ENCODE results near the gene ZNF428.

ZNF428 gene

DNA sequence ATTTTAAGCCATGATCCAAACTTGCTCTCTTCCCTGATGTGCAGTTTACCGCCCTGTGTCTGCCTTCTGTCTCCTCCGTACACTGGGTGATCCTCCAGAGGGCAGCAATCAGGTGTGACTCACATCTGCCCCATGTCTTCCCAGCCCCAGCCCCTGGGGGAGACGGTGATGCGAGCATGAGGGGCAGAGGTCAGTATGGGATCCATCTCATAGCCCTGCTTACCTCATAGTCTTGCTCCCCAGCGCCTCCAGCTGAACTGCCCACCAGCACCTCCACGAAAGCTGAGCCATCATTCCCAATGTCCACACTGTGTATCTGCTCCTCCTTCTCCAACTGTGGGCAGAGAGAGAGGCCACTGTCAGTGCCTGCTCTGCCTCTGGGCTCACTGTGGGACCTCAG lies 58.7 kb downstream of the ZNF428 start:
- no peak for DNase-seq
